Endothelial cell of umbilical vein (primary cell): ENCODE measurements around the gene SLC9C1. TPM values are rescaled to one million over a fixed set of nuclear protein-coding genes. Genes with fewer than 3 reads are reported as not detected.

Source experiments
- BruUV-seq: library from RNA; stranded (reverse); fragments of 400-500 nt; replicated peaks from 2 replicates; lab custom pipeline; 2021; lab: Mats Ljungman, UMichigan
- CTCF ChIA-PET: fragments of 300-600, 350-600 bp; sonication (Branson Sonifier 250); formaldehyde crosslinking; loops from one replicate; lab custom pipeline; 2021; ENCODE audit warnings: antibody characterized with exemption, inconsistent platforms; lab: Charles Lee
- POLR2A ChIA-PET: fragments of 300-600, 350-600 bp; sonication (Branson Sonifier 250); formaldehyde crosslinking; loops from one replicate; lab custom pipeline; 2021; ENCODE audit warnings: antibody characterized with exemption, inconsistent platforms; lab: Charles Lee
- DNase-seq: peaks from one replicate; pipeline ENCODE4 v3.0.0-alpha.2; 2011; ENCODE audit warnings: low read depth, low spot score
- FAIRE-seq: peaks from 2 replicates; lab custom pipeline; 2011; peaks lifted over from hg19 to GRCh38; lab: Jason Lieb, UNC
- H2AFZ ChIP-seq: 2 replicates; pipeline ENCODE4 v1.6.0; 2012; ENCODE audit warnings: low read depth, low read length, control low read depth, inconsistent platforms
- H3K27ac ChIP-seq: 2 replicates; pipeline ENCODE4 v1.5.1; 2011; ENCODE audit warnings: low read depth, mild to moderate bottlenecking, control low read depth, low read length, moderate library complexity; ENCODE audit not compliant: insufficient read depth
- H3K27me3 ChIP-seq, 2 experiments: 2 replicates each; pipeline versions ENCODE4 v1.6.0 to v1.6.1; 2011; ENCODE audit warnings: low read length in 2 of 2, mixed read lengths in 1 of 2; ENCODE audit not compliant: control insufficient read depth in 2 of 2, insufficient read depth in 2 of 2
- H3K36me3 ChIP-seq, 2 experiments: 2 replicates in 1 of 2; 3 replicates in 1 of 2; pipeline ENCODE4 v1.5.1; 2011; ENCODE audit warnings: low read length in 2 of 2, mild to moderate bottlenecking in 1 of 2, moderate library complexity in 1 of 2; ENCODE audit not compliant: control insufficient read depth in 2 of 2, insufficient read depth in 2 of 2; ENCODE audit errors: extremely low read depth in 1 of 2
- H3K4me1 ChIP-seq: 3 replicates; pipeline ENCODE4 v1.5.1; 2011; ENCODE audit warnings: mild to moderate bottlenecking, low read length; ENCODE audit not compliant: control insufficient read depth, insufficient read depth; ENCODE audit errors: extremely low read depth
- H3K4me2 ChIP-seq: 2 replicates; pipeline ENCODE4 v1.6.1; 2011; ENCODE audit warnings: low read length, control low read depth, mixed read lengths; ENCODE audit not compliant: insufficient read depth
- H3K4me3 ChIP-seq, 3 experiments: fragments of 200-600 bp in 1 of 3; sonication (generic), shearing (Covaris generic) in 1 of 3; replicated peaks in 1 of 3; 2 replicates each; pipeline ENCODE4 v1.5.1; 2011 to 2016; ENCODE audit warnings: control low read depth in 3 of 3, low read length in 3 of 3, mild to moderate bottlenecking in 2 of 3, inconsistent platforms in 1 of 3, low read depth in 1 of 3, moderate library complexity in 1 of 3; ENCODE audit not compliant: insufficient read depth in 1 of 3
- H3K79me2 ChIP-seq: 2 replicates; pipeline ENCODE4 v1.6.0; 2012; ENCODE audit warnings: low read length, inconsistent platforms; ENCODE audit not compliant: control insufficient read depth, insufficient read depth
- H3K9ac ChIP-seq: replicated peaks from 2 replicates; pipeline ENCODE3; 2011; ENCODE audit warnings: low read length, control low read depth; ENCODE audit not compliant: insufficient read depth; ENCODE audit errors: extremely low read depth
- H3K9me1 ChIP-seq: replicated peaks from 3 replicates; pipeline ENCODE4 v1.6.0; 2011; ENCODE audit warnings: mild to moderate bottlenecking, low read length; ENCODE audit not compliant: control insufficient read depth, insufficient read depth; ENCODE audit errors: extremely low read depth
- H3K9me3 ChIP-seq: replicated peaks from 2 replicates; pipeline ENCODE4 v1.5.1; 2012; ENCODE audit warnings: low read length, inconsistent platforms; ENCODE audit not compliant: control insufficient read depth, insufficient read depth
- H4K20me1 ChIP-seq: replicated peaks from 2 replicates; pipeline ENCODE3; 2011; ENCODE audit warnings: mild to moderate bottlenecking, low read length; ENCODE audit not compliant: control insufficient read depth, insufficient read depth; ENCODE audit errors: extremely low read depth
- CTCF ChIP-seq, 2 donors: IDR thresholded peaks; 1 replicate in 1 of 2; 2 replicates in 1 of 2; pipeline ENCODE4 v1.5.1; 2011; ENCODE audit warnings: low read length in 2 of 2, mild to moderate bottlenecking in 2 of 2, moderate library complexity in 2 of 2, control low read depth in 1 of 2, inconsistent platforms in 1 of 2, low read depth in 1 of 2; ENCODE audit not compliant: insufficient read depth in 1 of 2; ENCODE audit errors: extremely low read depth in 1 of 2
- EZH2 ChIP-seq: IDR thresholded peaks from 2 replicates; pipeline ENCODE4 v1.6.1; 2012; ENCODE audit warnings: borderline replicate concordance, low read depth, mild to moderate bottlenecking, moderate library complexity, low read length, inconsistent platforms; ENCODE audit not compliant: severe bottlenecking
- FOS ChIP-seq: IDR thresholded peaks from 2 replicates; pipeline ENCODE4 v1.6.1; 2011; ENCODE audit warnings: mild to moderate bottlenecking, low read length, moderate library complexity, borderline replicate concordance; ENCODE audit not compliant: insufficient read depth
- GATA2 ChIP-seq: IDR thresholded peaks from 2 replicates; pipeline ENCODE4 v1.7.0; 2011; ENCODE audit warnings: low read depth, mild to moderate bottlenecking, moderate library complexity, mixed read lengths, low read length; ENCODE audit not compliant: insufficient read length, insufficient read depth
- JUN ChIP-seq: IDR thresholded peaks from 2 replicates; pipeline ENCODE4 v1.6.1; 2011; ENCODE audit warnings: borderline replicate concordance, low read depth; ENCODE audit not compliant: insufficient read length, insufficient read depth
- MYC ChIP-seq: IDR thresholded peaks from one replicate; pipeline ENCODE4 v1.6.1; 2011; ENCODE audit warnings: mild to moderate bottlenecking, low read depth, low read length
- POLR2A ChIP-seq: IDR thresholded peaks from 2 replicates; pipeline ENCODE4 v1.6.1; 2012; ENCODE audit warnings: low read depth, mild to moderate bottlenecking, control low read depth, low read length
- POLR2AphosphoS5 ChIP-seq: IDR thresholded peaks from 2 replicates; pipeline ENCODE4 v1.6.1; 2012; ENCODE audit warnings: low read depth, mild to moderate bottlenecking, control low read depth, low read length, moderate library complexity; ENCODE audit not compliant: insufficient read depth
- dilution Hi-C: fragments of 300-500 bp; cut with MboI; formaldehyde crosslinking; loops from one replicate; pipeline ENCODE4 v1.15.0; 2019; ENCODE audit warnings: low sequenced_read_pairs; ENCODE audit not compliant: extremely low pct_ligation_motif_present
- intact Hi-C: fragments of 100-400 bp; cut with micrococcal nuclease; formaldehyde crosslinking; loops from one replicate; pipeline ENCODE4 v1.10.0; 2022
- polyA plus RNA-seq, 4 experiments: library from polyadenylated mRNA; depleted of rRNA in 3 of 4; stranded (reverse) in 3 of 4; unstranded in 1 of 4; fragments of >200 nt; gene quantifications; 2 replicates each; pipeline versions ENCODE4 v1.2.1 to v1.2.3, GENCODE V29; 2011 to 2012; ENCODE audit warnings: missing spikeins in 1 of 4
- total RNA-seq: library from RNA; stranded (reverse); gene quantifications from 2 replicates; pipeline ENCODE4 v1.2.3, GENCODE V29; 2021
- TF ChIP-seq, protein P1 (sequence below): IDR thresholded peaks from 2 replicates; pipeline ENCODE4 v1.6.1; 2011; ENCODE audit not compliant: insufficient read depth, insufficient read length

Gene SLC9C1
- total and polyA plus RNA-seq, 2 donors (not counting 3 experiments of a cell fraction or from before 2014, with no cell fraction given): not detected

DNA sequence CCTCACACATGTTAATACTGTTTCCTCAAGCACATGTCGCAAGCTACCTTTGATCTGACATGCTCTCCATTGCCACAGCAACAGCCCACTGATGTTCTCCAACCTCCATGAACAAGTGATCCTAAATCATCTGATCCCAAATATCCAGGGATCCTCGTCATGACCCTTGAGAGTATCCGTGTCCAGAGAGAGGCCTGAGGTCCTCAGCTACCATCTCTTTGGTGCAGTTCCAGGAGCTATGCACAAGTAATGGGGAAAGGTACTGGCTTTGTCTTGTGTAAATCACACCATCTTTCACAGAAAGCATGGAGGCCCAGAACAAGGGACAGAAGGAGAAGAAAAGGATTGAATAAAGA is 163.4 kb downstream of the SLC9C1 start:
- no peaks in the 10 kb centered on the region for H3K27me3 ChIP-seq
- no peak overlapping the region for H3K9ac ChIP-seq
- DNase-seq: no peak
- BruUV-seq: no TSS peak
- intact Hi-C loops: no loop called here
- no peak overlapping the region for H3K4me3 ChIP-seq
- FAIRE-seq: no peak
- ChIA-PET CTCF (interaction anchor here (0.8 to 1.6 kb wide), 2 partner anchors 19 to 163 kb away, joined by 3 to 8 read pairs; partner anchors contain the start of gene SLC9C1), POLR2A (no interaction called here)
- H2AFZ ChIP-seq: no peak overlapping the region
- no peaks in the 10 kb centered on the region for H3K79me2 ChIP-seq
- no peaks in the 10 kb centered on the region for H3K9me1 ChIP-seq
- no peak overlapping the region for H3K27ac ChIP-seq
- dilution Hi-C loops: no loop called here
- H3K36me3 ChIP-seq: no peaks in the 10 kb centered on the region
- TF ChIP-seq POLR2AphosphoS5: no peak
- no peak for TF ChIP-seq POLR2A
- no peak for TF ChIP-seq GATA2
- TF ChIP-seq, protein P1, sequence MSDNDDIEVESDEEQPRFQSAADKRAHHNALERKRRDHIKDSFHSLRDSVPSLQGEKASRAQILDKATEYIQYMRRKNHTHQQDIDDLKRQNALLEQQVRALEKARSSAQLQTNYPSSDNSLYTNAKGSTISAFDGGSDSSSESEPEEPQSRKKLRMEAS: no peak
- no peak for TF ChIP-seq JUN
- TF ChIP-seq MYC: no peak
- TF ChIP-seq FOS: no peak
- TF ChIP-seq EZH2: no peak
- TF ChIP-seq CTCF (IDR thresholded peaks at IDR 0.05; ENCODE audit: extremely low read depth in 1 of 2, insufficient read depth in 1 of 2, low read depth in 1 of 2, low read length in 2 of 2): no peak
- H3K4me2 ChIP-seq: no peak overlapping the region
- no peaks in the 10 kb centered on the region for H3K4me1 ChIP-seq
- H3K9me3 ChIP-seq: no peaks in the 10 kb centered on the region
- no peaks in the 10 kb centered on the region for H4K20me1 ChIP-seq
